IPS-NIHi11 (cell line): Measurements from ENCODE around the gene EBNA1BP2.

Experiments used
- DNase-seq: peaks from one replicate; pipeline ENCODE4 v3.0.0; 2012; ENCODE audit warnings: mixed read lengths, low spot score

EBNA1BP2 gene

GRCh38 chr1:43119928-43120586 is 52.0 kb downstream of the EBNA1BP2 start:
- DNase-seq = peak; percentile 27
